Gastrocnemius medialis (tissue), 4 donors: ENCODE data around the gene CCDC17.

Experiments
- CTCF ChIP-seq, 5 experiments: fragments of 450-650 bp in 3 of 5; fragments of 200-600 bp in 2 of 5; sonication (generic) in 2 of 5; IDR thresholded peaks in 4 of 5; conservative IDR thresholded peaks in 1 of 5; 1 replicate in 4 of 5; 2 replicates in 1 of 5; pipeline ENCODE4 v1.5.1; 2016 to 2019; ENCODE audit warnings: antibody characterized with exemption in 5 of 5, mild to moderate bottlenecking in 3 of 5, moderate library complexity in 3 of 5
- POLR2A ChIP-seq, 2 donors: fragments of 450-650 bp; IDR thresholded peaks; one replicate each; pipeline ENCODE4 v1.6.1; 2017; ENCODE audit warnings: antibody characterized with exemption in 2 of 2, mild to moderate bottlenecking in 2 of 2, moderate library complexity in 2 of 2

- TF ChIP-seq CTCF (IDR thresholded peaks at IDR 0.05 in 4 of 5, conservative IDR thresholded peaks at IDR 0.05 in 1 of 5) (no peak), POLR2A (IDR thresholded peaks at IDR 0.05) (no peak)
These were observed 10.8 kb downstream of the CCDC17 start for GRCh38 chr1:45612941-45613579.
